ENCODE results near the gene ARSJ.

DNA sequence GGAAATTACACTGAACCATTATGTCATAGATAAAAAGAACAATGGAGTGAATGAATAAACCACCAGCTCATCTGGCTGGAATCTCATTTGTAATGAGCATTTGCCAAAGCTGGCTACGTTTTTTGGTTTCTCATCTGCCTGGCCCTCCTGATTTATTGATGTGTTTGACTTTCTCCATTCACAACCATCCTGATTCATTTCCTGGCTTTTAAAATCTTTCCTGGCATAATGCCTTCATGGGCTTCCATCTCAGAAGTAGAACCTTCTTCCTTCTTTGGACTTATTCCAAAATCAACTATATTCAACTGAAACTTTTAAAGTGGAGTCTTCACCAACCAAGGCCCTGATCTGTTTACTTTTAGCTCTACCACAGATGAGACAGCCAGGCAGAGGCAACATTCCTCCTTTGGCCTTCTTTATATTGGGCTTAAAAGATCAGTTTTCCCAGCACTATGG, 36.0 kb upstream of the ARSJ start:
- TF ChIP-seq CTCF (IDR thresholded peaks at IDR 0.05) (no peak), POLR2A (IDR thresholded peaks at IDR 0.05) (no peak)

All from right lobe of liver (tissue), 4 donors.